ENCODE data around the gene CRTC1. TPM values are rescaled to one million over a fixed set of nuclear protein-coding genes. Genes with fewer than 3 reads are reported as not detected.

Gene CRTC1
- total and polyA plus RNA-seq, 2 of the 13 experiments (the other 11 are each of a cell fraction or from before 2014, with no cell fraction given) = 2.0 to 2.7 TPM

Other genes with a start within 250 kb of the CRTC1 start
- gene ISYNA1, start 245.5 kb upstream of the CRTC1 start, total RNA-seq (2016; rRNA removed; fragmentation: Illumina TruSeq; extraction: Trizol) = 29.4 and 48.5 TPM in 2 replicates
- 29.6 and 36.5 TPM in 2 replicates for gene ISYNA1, start 245.5 kb upstream of the CRTC1 start, polyA plus RNA-seq (2011; rRNA removed)
- gene ELL, start 161.6 kb upstream of the CRTC1 start, total RNA-seq (2016; rRNA removed; fragmentation: Illumina TruSeq; extraction: Trizol) = 3.2 and 3.7 TPM in 2 replicates
- gene ELL, start 161.6 kb upstream of the CRTC1 start, polyA plus RNA-seq (2011; rRNA removed) = 5.4 and 5.8 TPM in 2 replicates
- 75.1 and 81.7 TPM in 2 replicates for gene FKBP8, start 140.1 kb upstream of the CRTC1 start, total RNA-seq (2016; rRNA removed; fragmentation: Illumina TruSeq; extraction: Trizol)
- 93.9 and 135 TPM in 2 replicates for gene FKBP8, start 140.1 kb upstream of the CRTC1 start, polyA plus RNA-seq (2011; rRNA removed)
- gene KXD1, start 125.8 kb upstream of the CRTC1 start, total RNA-seq (2016; rRNA removed; fragmentation: Illumina TruSeq; extraction: Trizol) = 44.6 and 53.1 TPM in 2 replicates
- 143 and 160 TPM in 2 replicates for gene KXD1, start 125.8 kb upstream of the CRTC1 start, polyA plus RNA-seq (2011; rRNA removed)
- gene UBA52, start 111.8 kb upstream of the CRTC1 start, total RNA-seq (2016; rRNA removed; fragmentation: Illumina TruSeq; extraction: Trizol) = 959 and 1,184 TPM in 2 replicates
- 1,655 and 1,782 TPM in 2 replicates for gene UBA52, start 111.8 kb upstream of the CRTC1 start, polyA plus RNA-seq (2011; rRNA removed)
- 20.7 and 25.4 TPM in 2 replicates for gene REX1BD, start 94.9 kb upstream of the CRTC1 start, total RNA-seq (2016; rRNA removed; fragmentation: Illumina TruSeq; extraction: Trizol)
- gene REX1BD, start 94.9 kb upstream of the CRTC1 start, polyA plus RNA-seq (2011; rRNA removed) = 7.5 and 7.6 TPM in 2 replicates
- gene CRLF1, start 76.9 kb upstream of the CRTC1 start, total RNA-seq (2016; rRNA removed; fragmentation: Illumina TruSeq; extraction: Trizol) = 105 and 217 TPM in 2 replicates
- 296 and 337 TPM in 2 replicates for gene CRLF1, start 76.9 kb upstream of the CRTC1 start, polyA plus RNA-seq (2011; rRNA removed)
- gene TMEM59L, start 70.8 kb upstream of the CRTC1 start, total RNA-seq (2016; rRNA removed; fragmentation: Illumina TruSeq; extraction: Trizol) = 0.69 and 0.97 TPM in 2 replicates
- gene TMEM59L, start 70.8 kb upstream of the CRTC1 start, polyA plus RNA-seq (2011; rRNA removed) = 5.5 and 7.2 TPM in 2 replicates
- 1.7 and 3.4 TPM in 2 replicates for gene KLHL26, start 46.7 kb upstream of the CRTC1 start, total RNA-seq (2016; rRNA removed; fragmentation: Illumina TruSeq; extraction: Trizol)
- gene KLHL26, start 46.7 kb upstream of the CRTC1 start, polyA plus RNA-seq (2011; rRNA removed) = 1.2 and 1.5 TPM in 2 replicates
- gene COMP, start 107.6 kb downstream of the CRTC1 start, total RNA-seq (2016; rRNA removed; fragmentation: Illumina TruSeq; extraction: Trizol) = 0.04 TPM in 1 of 2 replicates, not detected in the other
- gene COMP, start 107.6 kb downstream of the CRTC1 start, polyA plus RNA-seq (2011; rRNA removed) = 0.13 and 0.16 TPM in 2 replicates
- gene UPF1, start 148.3 kb downstream of the CRTC1 start, total RNA-seq (2016; rRNA removed; fragmentation: Illumina TruSeq; extraction: Trizol) = 37.3 and 41.8 TPM in 2 replicates
- gene UPF1, start 148.3 kb downstream of the CRTC1 start, polyA plus RNA-seq (2011; rRNA removed) = 16.9 and 23.1 TPM in 2 replicates
- gene CERS1, start 212.5 kb downstream of the CRTC1 start, total RNA-seq (2016; rRNA removed; fragmentation: Illumina TruSeq; extraction: Trizol) = 2.3 and 4.6 TPM in 2 replicates
- gene CERS1, start 212.5 kb downstream of the CRTC1 start, polyA plus RNA-seq (2011; rRNA removed) = 9.8 and 18.8 TPM in 2 replicates
- gene COPE, start 235.7 kb downstream of the CRTC1 start, total RNA-seq (2016; rRNA removed; fragmentation: Illumina TruSeq; extraction: Trizol) = 188 and 189 TPM in 2 replicates
- gene COPE, start 235.7 kb downstream of the CRTC1 start, polyA plus RNA-seq (2011; rRNA removed) = 205 and 222 TPM in 2 replicates
- 44.6 and 46.2 TPM in 2 replicates for gene DDX49, start 236.0 kb downstream of the CRTC1 start, total RNA-seq (2016; rRNA removed; fragmentation: Illumina TruSeq; extraction: Trizol)
- 27.0 and 28.9 TPM in 2 replicates for gene DDX49, start 236.0 kb downstream of the CRTC1 start, polyA plus RNA-seq (2011; rRNA removed)

Measured in HepG2 (cell line).